ENCODE measurements around the gene VPS45.

DNA sequence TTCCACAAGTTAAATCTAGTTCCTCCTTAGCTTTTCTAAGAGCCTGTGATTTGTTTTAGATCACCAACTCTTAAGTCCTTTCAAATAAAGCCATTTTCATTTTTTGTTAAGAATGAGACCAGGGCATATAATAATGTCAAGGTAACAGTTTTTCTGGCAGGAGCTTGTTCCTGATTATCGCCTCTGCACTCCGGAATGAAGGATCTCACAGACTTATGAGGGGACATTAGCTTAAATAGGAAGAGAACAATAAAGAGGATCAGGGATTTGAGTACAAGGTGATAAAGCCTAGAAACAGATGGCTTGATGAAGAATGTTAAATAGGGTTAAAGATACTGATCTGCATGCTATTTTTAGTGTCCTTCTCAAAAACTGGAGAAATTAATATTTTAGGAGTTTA lies 43.4 kb upstream of the VPS45 start:
- TF ChIP-seq, protein P1, sequence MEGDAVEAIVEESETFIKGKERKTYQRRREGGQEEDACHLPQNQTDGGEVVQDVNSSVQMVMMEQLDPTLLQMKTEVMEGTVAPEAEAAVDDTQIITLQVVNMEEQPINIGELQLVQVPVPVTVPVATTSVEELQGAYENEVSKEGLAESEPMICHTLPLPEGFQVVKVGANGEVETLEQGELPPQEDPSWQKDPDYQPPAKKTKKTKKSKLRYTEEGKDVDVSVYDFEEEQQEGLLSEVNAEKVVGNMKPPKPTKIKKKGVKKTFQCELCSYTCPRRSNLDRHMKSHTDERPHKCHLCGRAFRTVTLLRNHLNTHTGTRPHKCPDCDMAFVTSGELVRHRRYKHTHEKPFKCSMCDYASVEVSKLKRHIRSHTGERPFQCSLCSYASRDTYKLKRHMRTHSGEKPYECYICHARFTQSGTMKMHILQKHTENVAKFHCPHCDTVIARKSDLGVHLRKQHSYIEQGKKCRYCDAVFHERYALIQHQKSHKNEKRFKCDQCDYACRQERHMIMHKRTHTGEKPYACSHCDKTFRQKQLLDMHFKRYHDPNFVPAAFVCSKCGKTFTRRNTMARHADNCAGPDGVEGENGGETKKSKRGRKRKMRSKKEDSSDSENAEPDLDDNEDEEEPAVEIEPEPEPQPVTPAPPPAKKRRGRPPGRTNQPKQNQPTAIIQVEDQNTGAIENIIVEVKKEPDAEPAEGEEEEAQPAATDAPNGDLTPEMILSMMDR (IDR thresholded peaks at IDR 0.05), result no peak
- no peak for TF ChIP-seq POLR2A (IDR thresholded peaks at IDR 0.05)

Data from right lobe of liver (tissue), 4 donors.